Activated naive CD4-positive, alpha-beta T cell treated with anti-CD3 and anti-CD28 coated beads, Interleukin-2, amount 10 ng/mL, durations not matched to agents 5 hours and 36 hours (primary cell): ENCODE measurements around the gene RFXANK. TPM values are rescaled to one million over a fixed set of nuclear protein-coding genes. Genes with fewer than 3 reads are reported as not detected.

Source experiments
- total RNA-seq, 2 experiments: library from RNA; stranded (reverse); gene quantifications; one replicate each; pipeline ENCODE4 v1.2.3, GENCODE V29; 2021

Gene RFXANK
- total RNA-seq: 10 to 100 TPM; 92.8 to 96.1 TPM

DNA sequence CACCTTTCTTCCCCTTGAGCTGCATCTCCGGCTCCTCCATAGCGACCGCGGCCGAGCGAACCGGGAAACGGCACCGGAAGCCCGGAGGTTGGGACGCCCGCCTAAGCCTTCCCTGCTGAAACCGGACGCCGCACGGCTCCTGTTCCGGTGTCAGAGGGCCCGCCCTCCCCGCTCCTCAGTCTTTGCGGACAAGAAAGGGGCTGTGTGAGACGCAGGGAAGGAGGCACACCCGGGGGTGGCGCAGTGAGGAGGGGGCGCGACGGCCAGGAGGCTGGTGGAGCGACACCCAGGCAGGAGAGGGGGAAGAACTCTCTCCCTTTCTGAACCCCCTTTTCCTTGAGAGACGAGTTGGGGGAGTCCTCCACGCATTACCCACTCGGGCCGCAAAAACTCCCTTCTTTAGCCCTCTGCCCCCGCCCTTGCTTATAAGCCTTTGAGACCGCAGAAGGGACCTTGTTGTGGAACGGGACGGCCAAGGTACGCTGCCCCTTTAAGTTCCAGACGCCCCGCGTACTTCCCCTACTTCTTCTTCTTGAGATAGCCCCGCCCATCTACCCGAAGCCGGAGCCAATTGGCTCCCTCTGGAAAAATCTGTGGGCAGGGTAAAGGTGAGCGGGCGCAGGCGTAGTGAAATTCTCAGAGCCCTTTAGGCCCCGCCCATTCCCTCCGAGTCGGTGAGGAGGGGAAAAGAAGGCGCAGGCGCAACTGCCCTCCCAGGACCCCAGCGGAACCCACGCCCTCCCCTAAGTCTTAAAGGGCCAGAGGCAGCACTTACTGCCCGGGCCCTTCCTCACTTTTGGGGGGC lies at the start of gene RFXANK, which contains the start of gene BORCS8:
TSS of gene RFXANK (plus strand) at position 181 of the 805 bp plus-strand sequence. CDS start 1,689 bp downstream, outside the sequence.
TSS of gene BORCS8 (minus strand) at position 75 of the 805 bp plus-strand sequence. CDS start at position 40, 35 bp downstream.

DNA sequence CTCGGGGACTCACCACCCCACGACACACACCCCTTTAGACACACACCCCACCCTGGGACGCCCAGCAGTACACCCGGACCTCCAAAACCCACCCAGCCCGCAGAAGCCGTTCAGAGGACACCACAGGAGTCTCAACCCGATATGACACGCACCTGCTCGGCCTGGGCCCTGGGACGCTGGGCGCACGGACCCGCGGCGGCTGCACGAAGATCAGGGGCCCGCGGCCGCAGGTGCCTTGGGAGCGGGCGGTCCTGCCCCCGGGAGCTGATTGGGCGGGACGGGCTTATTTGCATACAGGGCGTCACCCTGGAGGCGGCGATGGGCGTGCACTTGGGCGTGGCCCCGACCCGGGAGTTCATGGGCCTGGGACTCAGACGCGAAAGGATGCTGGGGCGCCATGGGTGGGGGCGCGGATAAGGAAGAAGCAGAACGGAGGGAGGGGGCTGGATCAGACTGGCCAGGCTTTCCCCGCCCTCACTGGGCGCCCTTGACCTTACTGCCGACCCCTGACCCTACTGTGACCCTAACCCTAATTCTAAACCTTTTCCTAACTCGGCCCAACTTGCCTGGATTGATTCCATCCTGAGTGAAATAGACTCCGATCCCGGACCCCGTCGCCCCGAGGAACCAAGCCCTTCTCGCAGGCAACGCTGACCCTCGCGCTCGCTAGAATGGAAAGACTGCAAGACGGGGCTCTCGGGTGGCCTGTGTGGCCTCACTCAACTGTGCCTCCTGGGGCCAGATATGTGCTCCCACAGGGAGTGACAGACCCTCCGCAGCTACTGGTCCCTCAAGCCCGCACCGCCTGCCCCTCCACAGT lies 21.8 kb upstream of the RFXANK start, which contains the start of gene MEF2B:
TSS of gene MEF2B (minus strand) at position 211 of the 820 bp plus-strand sequence. CDS start 19,528 bp downstream, outside the sequence.

GRCh38 chr19:19203012-19203856 lies 11.2 kb downstream of the RFXANK start, which contains the start of gene NR2C2AP:
Gene NR2C2AP (minus strand): TSS chr19:19203414. CDS start chr19:19203060, 354 bp downstream.

DNA sequence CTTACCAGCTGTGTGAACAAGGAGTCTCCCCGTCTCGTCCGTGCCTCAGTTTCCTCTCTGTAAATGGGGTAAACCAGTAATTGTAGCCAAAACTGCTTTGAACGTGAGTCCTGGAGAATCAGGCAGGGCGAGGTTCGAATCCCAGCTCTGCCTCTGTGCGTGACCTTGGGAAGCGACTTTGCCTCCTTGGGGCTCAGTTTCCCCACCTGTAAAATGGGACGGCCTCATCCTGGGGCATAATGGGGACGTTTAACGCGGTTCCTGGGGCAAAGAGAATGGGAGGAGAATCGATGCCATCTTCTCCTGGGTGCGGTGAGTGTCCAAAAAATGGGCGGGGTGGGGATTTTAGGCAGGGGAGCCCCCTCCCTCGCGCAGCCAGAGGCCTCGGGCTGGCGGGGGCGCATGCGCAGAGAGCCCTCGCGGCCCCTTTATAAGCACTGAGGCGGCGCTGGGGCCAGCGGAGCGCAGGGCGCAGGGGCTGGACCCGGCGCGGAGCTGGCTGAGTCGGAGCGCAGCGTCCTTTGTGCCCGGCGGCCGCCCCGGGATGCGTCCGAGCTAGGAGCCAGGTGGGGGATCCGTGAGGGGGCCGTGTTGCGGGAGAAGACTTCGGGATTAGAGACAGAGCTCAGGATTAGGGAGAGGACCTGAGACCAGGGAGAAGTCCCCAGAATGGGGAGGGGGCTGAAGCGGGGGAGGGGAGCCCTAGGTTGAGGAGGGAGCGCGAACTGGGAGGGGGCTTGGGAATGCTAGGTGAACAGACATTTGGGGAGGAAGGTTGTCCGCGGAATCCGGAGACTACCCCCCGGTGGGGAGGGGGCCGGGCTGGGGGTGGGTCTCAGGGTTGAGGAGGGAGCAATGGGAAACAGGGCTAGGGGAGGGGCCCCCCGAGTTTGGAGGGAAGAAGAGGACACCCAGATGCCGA lies 19.7 kb downstream of the RFXANK start, which contains the start of gene NCAN:
TSS of gene NCAN (plus strand) at position 460 of the 922 bp plus-strand sequence. CDS start 4,996 bp downstream, outside the sequence.

Other genes starting within 250 kb of the RFXANK start
- gene SUGP2, start 158.7 kb upstream of the RFXANK start, total RNA-seq: 100 to 1,000 TPM; 124 to 134 TPM
- gene ARMC6, start 158.7 kb upstream of the RFXANK start, total RNA-seq: 10 to 100 TPM; 30.0 to 33.5 TPM
- 10 to 100 TPM; 23.6 to 25.9 TPM for gene SLC25A42, start 128.3 kb upstream of the RFXANK start, total RNA-seq
- gene TMEM161A, start 53.8 kb upstream of the RFXANK start, total RNA-seq: 10 to 100 TPM; 21.2 to 21.6 TPM
- gene MEF2B, start 22.0 kb upstream of the RFXANK start, total RNA-seq: 1 to 10 TPM; 2.7 to 4.5 TPM
- 10 to 100 TPM; 34.5 to 35.0 TPM for gene BORCS8, start 106 bp upstream of the RFXANK start, total RNA-seq
- gene NR2C2AP, start 11.2 kb downstream of the RFXANK start, total RNA-seq: 10 to 100 TPM; 25.5 to 25.6 TPM
- not detected for gene NCAN, start 19.7 kb downstream of the RFXANK start, total RNA-seq
- gene TM6SF2, start 81.0 kb downstream of the RFXANK start, total RNA-seq: not detected
- 10 to 100 TPM; 63.3 to 71.0 TPM for gene SUGP1, start 128.3 kb downstream of the RFXANK start, total RNA-seq
- 10 to 100 TPM; 76.9 to 83.5 TPM for gene MAU2, start 128.6 kb downstream of the RFXANK start, total RNA-seq
- gene GATAD2A, start 213.4 kb downstream of the RFXANK start, total RNA-seq: 100 to 1,000 TPM; 130 to 139 TPM